GDM1 (cell line): ENCODE data around the gene NR2F1.

Experiments used
- DNase-seq: peaks from one replicate; lab custom pipeline; 2025; lab: John Stamatoyannopoulos, UW

The NR2F1 gene

GRCh38 chr5:93591323-93591945 is 8.4 kb downstream of the NR2F1 start:
- no peak for DNase-seq

- DNase-seq = no peak
Observed at GRCh38 chr5:93592883-93593282, 9.9 kb downstream of the NR2F1 start.

- DNase-seq = no peak
Observed at GRCh38 chr5:93593476-93594131, 10.6 kb downstream of the NR2F1 start.

GRCh38 chr5:93594591-93595419 is 11.8 kb downstream of the NR2F1 start:
- DNase-seq = no peak

- DNase-seq = no peak
Observed at GRCh38 chr5:93595420-93596147, 12.6 kb downstream of the NR2F1 start.

GRCh38 chr5:93596310-93596675 is 13.3 kb downstream of the NR2F1 start:
- no peak for DNase-seq

- no peak for DNase-seq
Observed at GRCh38 chr5:93596676-93597490, 13.9 kb downstream of the NR2F1 start.

- no peak for DNase-seq
Observed at GRCh38 chr5:93598091-93599000, 15.3 kb downstream of the NR2F1 start.

GRCh38 chr5:93599001-93599379 is 16.0 kb downstream of the NR2F1 start:
- no peak for DNase-seq

- no peak for DNase-seq
Observed at GRCh38 chr5:93599399-93600120, 16.5 kb downstream of the NR2F1 start.

- DNase-seq = no peak
Observed at GRCh38 chr5:93600409-93601070, 17.5 kb downstream of the NR2F1 start.

- DNase-seq = no peak
Observed at GRCh38 chr5:93601071-93601801, 18.2 kb downstream of the NR2F1 start.

- no peak for DNase-seq
Observed at GRCh38 chr5:93601802-93602155, 18.8 kb downstream of the NR2F1 start.

- no peak for DNase-seq
Observed at GRCh38 chr5:93602241-93603077, 19.4 kb downstream of the NR2F1 start.

- DNase-seq = no peak
Observed at GRCh38 chr5:93603078-93603792, 20.2 kb downstream of the NR2F1 start.

- no peak for DNase-seq
Observed at GRCh38 chr5:93603793-93604643, 21.0 kb downstream of the NR2F1 start.
